22Rv1 (cell line): ENCODE measurements around the gene ARHGEF19.

ENCODE experiments used
- CTCF ChIP-seq: fragments of 450-650 bp; IDR thresholded peaks from 2 replicates; pipeline ENCODE4 v1.5.1; 2017; ENCODE audit warnings: mild to moderate bottlenecking
- ZFX ChIP-seq: fragments of 450-650 bp; IDR thresholded peaks from 2 replicates; pipeline ENCODE4 v1.6.1; 2017; ENCODE audit warnings: antibody characterized with exemption, borderline replicate concordance

DNA sequence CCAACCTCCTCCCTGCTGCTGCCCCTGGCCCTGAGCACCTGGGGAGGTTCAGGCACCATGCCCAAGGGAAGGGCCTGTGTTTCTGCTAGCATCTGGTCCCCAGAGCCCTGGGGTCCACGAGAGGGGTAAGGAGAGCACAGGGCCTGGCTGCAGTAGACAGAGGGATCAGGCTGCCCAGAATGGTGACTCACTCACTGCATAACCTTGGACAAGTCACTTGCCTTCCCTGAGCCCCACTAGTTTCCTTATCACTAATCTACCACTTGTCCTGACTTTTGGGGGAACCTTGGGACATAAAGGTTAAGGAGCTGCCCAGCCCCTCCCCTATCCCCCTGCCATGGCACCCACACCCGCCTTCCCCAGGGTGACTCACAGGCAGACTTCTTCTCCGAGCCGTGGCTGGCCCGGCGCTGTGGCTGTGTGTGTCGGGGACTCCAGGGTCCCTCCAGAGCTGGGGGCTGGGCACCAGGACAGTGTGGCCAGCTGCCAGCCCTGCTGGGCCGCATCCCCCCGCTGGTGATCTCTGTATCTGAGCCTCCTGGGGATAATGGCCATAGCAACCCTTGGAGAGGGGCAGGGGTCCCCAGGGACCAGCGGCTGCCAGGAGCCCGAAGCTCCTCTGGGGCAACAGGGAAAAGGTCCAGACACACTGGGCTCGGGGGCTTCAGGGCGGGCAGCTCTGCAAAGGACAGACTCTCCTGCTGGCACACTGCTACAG, 4.0 kb downstream of the ARHGEF19 start:
- TF ChIP-seq CTCF (no peak), ZFX (no peak)
